A673 (cell line): ENCODE results near the gene YWHAH. TPM values are rescaled to one million over a fixed set of nuclear protein-coding genes. Genes with fewer than 3 reads are reported as not detected.

Experiments used
- BruUV-seq: library from RNA; stranded (reverse); fragments of 400-500 nt; replicated peaks from 2 replicates; lab custom pipeline; 2021; lab: Mats Ljungman, UMichigan
- CTCF ChIA-PET: fragments of 300-600 bp; sonication (Branson Sonifier 250); formaldehyde crosslinking; loops from one replicate; lab custom pipeline; 2022; ENCODE audit warnings: antibody characterized with exemption; lab: Charles Lee
- POLR2A ChIA-PET: fragments of 300-600 bp; sonication (Branson Sonifier 250); formaldehyde crosslinking; loops from one replicate; lab custom pipeline; 2022; ENCODE audit warnings: antibody characterized with exemption; ENCODE audit not compliant: low non-redundant PET; lab: Charles Lee
- DNase-seq: peaks from one replicate; pipeline ENCODE4 v3.0.0-alpha.2; 2015; ENCODE audit warnings: low spot score
- H3K27ac ChIP-seq: fragments of 200-600 bp; sonication (generic); 2 replicates; pipeline ENCODE4 v1.5.1; 2016; ENCODE audit warnings: mixed run types, low read depth, mild to moderate bottlenecking, mixed read lengths, antibody characterized with exemption, low read length; ENCODE audit not compliant: poor library complexity, severe bottlenecking
- H3K27me3 ChIP-seq: fragments of 200-600 bp; sonication (generic); replicated peaks from 2 replicates; pipeline ENCODE4 v1.6.1; 2017; ENCODE audit warnings: mixed run types, low read depth, mild to moderate bottlenecking, mixed read lengths, antibody characterized with exemption, low read length; ENCODE audit not compliant: insufficient read depth, poor library complexity
- H3K36me3 ChIP-seq: fragments of 200-600 bp; sonication (generic); 2 replicates; pipeline ENCODE4 v1.6.1; 2016; ENCODE audit warnings: mixed run types, mild to moderate bottlenecking, mixed read lengths, antibody characterized with exemption, low read length; ENCODE audit not compliant: insufficient read depth, poor library complexity, severe bottlenecking
- H3K4me1 ChIP-seq: fragments of 200-600 bp; sonication (generic); 2 replicates; pipeline ENCODE4 v1.6.1; 2017; ENCODE audit warnings: mixed run types, mild to moderate bottlenecking, mixed read lengths, antibody characterized with exemption, low read length; ENCODE audit not compliant: insufficient read depth, poor library complexity, severe bottlenecking
- H3K4me3 ChIP-seq: fragments of 200-600 bp; sonication (generic); 2 replicates; pipeline ENCODE4 v1.5.1; 2016; ENCODE audit warnings: low read depth, mixed run types, mild to moderate bottlenecking, mixed read lengths, low read length; ENCODE audit not compliant: poor library complexity, severe bottlenecking
- H3K9me3 ChIP-seq: fragments of 200-600 bp; sonication (generic); 2 replicates; pipeline ENCODE4 v1.6.1; 2016; ENCODE audit warnings: mixed run types, low read depth, mild to moderate bottlenecking, mixed read lengths, antibody characterized with exemption, low read length; ENCODE audit not compliant: poor library complexity, severe bottlenecking
- CTCF ChIP-seq: fragments of 300-800, 200-600 bp; sonication (generic); conservative IDR thresholded peaks from 2 replicates; pipeline ENCODE4 v1.5.1; 2017; ENCODE audit warnings: low read depth, mild to moderate bottlenecking, antibody characterized with exemption, low read length, moderate library complexity, mixed read lengths
- EZH2 ChIP-seq: fragments of 200-600 bp; sonication (generic); IDR thresholded peaks from 2 replicates; pipeline ENCODE4 v1.6.1; 2017; ENCODE audit warnings: borderline replicate concordance, low read depth, mild to moderate bottlenecking, mixed read lengths, antibody characterized with exemption, low read length; ENCODE audit not compliant: poor library complexity, severe bottlenecking
- intact Hi-C: fragments of 100-400 bp; cut with micrococcal nuclease; formaldehyde crosslinking; loops from one replicate; pipeline ENCODE4 v1.10.0; 2022; ENCODE audit not compliant: unreplicated experiment
- total RNA-seq: library from RNA; stranded (reverse); gene quantifications from 2 replicates; pipeline ENCODE4 v1.2.3, GENCODE V29; 2021

Gene YWHAH
- total RNA-seq, 1 experiment from 2014 or later, result 177 TPM

- H3K4me3 ChIP-seq, result no peak overlapping the region
- H3K4me1 ChIP-seq, result no peaks in the 10 kb centered on the region
- no TSS peak for BruUV-seq
- TF ChIP-seq CTCF (no peak), EZH2 (no peak)
- H3K27ac ChIP-seq, result no peak overlapping the region
- no peak for DNase-seq
- intact Hi-C loops, result no loop called here
- peaks cover 5% of the 10 kb centered on the region for H3K27me3 ChIP-seq
- no peaks in the 10 kb centered on the region for H3K36me3 ChIP-seq
- H3K9me3 ChIP-seq, result no peaks in the 10 kb centered on the region
- ChIA-PET CTCF (no interaction called here), POLR2A (no interaction called here)
Observed at GRCh38 chr22:31923747-31924146, 20.6 kb upstream of the YWHAH start.

GRCh38 chr22:31925056-31925455 lies 19.3 kb upstream of the YWHAH start:
- no peaks in the 10 kb centered on the region for H3K36me3 ChIP-seq
- TF ChIP-seq EZH2 (no peak), CTCF (no peak)
- peaks cover 5% of the 10 kb centered on the region for H3K27me3 ChIP-seq
- intact Hi-C loops, result no loop called here
- H3K9me3 ChIP-seq, result no peaks in the 10 kb centered on the region
- CTCF ChIA-PET, result no interaction called here
- no peak overlapping the region for H3K27ac ChIP-seq
- POLR2A ChIA-PET, result no interaction called here
- no peaks in the 10 kb centered on the region for H3K4me1 ChIP-seq
- no peak for DNase-seq
- no TSS peak for BruUV-seq
- no peak overlapping the region for H3K4me3 ChIP-seq

- POLR2A ChIA-PET, result no interaction called here
- no peaks in the 10 kb centered on the region for H3K9me3 ChIP-seq
- H3K27ac ChIP-seq, result no peak overlapping the region
- intact Hi-C loops, result no loop called here
- no TSS peak for BruUV-seq
- H3K4me3 ChIP-seq, result no peak overlapping the region
- H3K36me3 ChIP-seq, result no peaks in the 10 kb centered on the region
- no peak for DNase-seq
- CTCF ChIA-PET, result no interaction called here
- H3K27me3 ChIP-seq, result peaks cover 5% of the 10 kb centered on the region
- TF ChIP-seq EZH2, result no peak
- TF ChIP-seq CTCF, result no peak
- H3K4me1 ChIP-seq, result no peaks in the 10 kb centered on the region
Observed at GRCh38 chr22:31926024-31926423, 18.3 kb upstream of the YWHAH start.
